ENCODE measurements around the gene CDH23.

DNA sequence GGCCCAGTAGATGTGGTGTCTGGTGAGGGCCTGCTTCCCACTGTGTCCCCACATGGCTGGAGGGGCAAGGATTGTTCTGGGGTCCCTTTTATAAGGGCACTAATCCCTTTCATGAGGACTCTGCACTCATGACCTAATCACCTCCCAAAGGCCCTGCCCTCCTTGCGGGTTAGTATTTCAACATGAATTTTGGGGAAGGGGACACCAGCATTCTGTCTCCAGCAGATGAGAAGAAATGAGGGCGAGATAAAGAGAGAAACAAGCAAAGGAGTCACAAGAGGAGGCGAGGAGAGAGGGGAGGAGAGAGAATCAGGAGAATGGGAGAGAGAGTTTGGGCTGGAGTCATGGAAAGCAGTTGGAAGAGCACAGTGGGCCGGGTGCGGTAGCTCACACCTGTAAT, 239.1 kb downstream of the CDH23 start:
- no peak for TF ChIP-seq CTCF (conservative IDR thresholded peaks at IDR 0.05)
- TF ChIP-seq EZH2 (IDR thresholded peaks at IDR 0.05; ENCODE audit: low read depth) = no peak
